Vein endothelial cell (primary cell): ENCODE measurements around the gene KRTAP10-10. TPM values are rescaled to one million over a fixed set of nuclear protein-coding genes. Genes with fewer than 3 reads are reported as not detected.

Experiments used
- small RNA-seq: library from RNA; depleted of rRNA; stranded (forward); fragments of <200 nt; gene quantifications from one replicate; pipeline ENCODE3, GENCODE V24; 2012
- total RNA-seq: library from RNA; depleted of rRNA; stranded (reverse); fragments of >200 nt; gene quantifications from 2 replicates; pipeline ENCODE4 v1.2.3, GENCODE V29; 2012

KRTAP10-10 gene, protein sequence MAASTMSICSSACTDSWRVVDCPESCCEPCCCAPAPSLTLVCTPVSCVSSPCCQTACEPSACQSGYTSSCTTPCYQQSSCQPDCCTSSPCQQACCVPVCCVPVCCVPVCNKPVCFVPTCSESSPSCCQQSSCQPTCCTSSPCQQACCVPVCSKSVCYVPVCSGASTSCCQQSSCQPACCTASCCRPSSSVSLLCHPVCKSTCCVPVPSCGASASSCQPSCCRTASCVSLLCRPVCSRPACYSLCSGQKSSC
- total RNA-seq: not detected in 2 replicates

DNA sequence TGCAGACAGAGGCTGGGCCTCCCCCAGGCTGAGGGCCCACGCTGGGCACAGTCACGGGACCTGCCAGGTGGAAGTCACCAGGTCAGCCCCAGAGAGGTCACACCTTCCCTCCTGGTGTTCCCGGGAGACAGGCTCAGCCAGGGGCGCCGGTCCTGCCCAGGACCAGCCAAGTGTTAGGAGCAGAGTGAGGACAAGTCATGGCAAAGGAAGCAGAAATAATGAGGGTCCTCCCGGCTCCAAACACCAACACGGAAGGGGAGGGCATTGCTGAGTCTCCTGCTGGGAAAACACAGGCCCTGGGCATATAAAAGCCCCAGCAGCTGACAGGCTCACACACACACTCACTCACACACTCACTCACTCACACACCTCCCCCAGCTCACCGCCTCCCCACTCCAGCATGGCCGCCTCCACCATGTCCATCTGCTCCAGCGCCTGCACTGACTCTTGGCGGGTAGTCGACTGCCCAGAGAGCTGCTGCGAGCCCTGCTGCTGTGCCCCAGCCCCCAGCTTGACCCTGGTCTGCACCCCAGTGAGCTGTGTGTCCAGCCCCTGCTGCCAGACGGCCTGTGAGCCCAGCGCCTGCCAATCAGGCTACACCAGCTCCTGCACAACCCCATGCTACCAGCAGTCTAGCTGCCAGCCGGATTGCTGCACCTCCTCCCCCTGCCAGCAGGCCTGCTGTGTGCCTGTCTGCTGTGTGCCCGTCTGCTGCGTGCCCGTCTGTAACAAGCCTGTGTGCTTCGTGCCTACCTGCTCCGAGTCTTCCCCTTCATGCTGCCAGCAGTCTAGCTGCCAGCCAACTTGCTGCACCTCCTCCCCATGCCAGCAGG, at the start of gene KRTAP10-10:
Gene KRTAP10-10, plus strand, starts transcription at position 339 of the 833 bp plus-strand sequence. Its CDS starts 62 bp downstream, at position 401.

DNA sequence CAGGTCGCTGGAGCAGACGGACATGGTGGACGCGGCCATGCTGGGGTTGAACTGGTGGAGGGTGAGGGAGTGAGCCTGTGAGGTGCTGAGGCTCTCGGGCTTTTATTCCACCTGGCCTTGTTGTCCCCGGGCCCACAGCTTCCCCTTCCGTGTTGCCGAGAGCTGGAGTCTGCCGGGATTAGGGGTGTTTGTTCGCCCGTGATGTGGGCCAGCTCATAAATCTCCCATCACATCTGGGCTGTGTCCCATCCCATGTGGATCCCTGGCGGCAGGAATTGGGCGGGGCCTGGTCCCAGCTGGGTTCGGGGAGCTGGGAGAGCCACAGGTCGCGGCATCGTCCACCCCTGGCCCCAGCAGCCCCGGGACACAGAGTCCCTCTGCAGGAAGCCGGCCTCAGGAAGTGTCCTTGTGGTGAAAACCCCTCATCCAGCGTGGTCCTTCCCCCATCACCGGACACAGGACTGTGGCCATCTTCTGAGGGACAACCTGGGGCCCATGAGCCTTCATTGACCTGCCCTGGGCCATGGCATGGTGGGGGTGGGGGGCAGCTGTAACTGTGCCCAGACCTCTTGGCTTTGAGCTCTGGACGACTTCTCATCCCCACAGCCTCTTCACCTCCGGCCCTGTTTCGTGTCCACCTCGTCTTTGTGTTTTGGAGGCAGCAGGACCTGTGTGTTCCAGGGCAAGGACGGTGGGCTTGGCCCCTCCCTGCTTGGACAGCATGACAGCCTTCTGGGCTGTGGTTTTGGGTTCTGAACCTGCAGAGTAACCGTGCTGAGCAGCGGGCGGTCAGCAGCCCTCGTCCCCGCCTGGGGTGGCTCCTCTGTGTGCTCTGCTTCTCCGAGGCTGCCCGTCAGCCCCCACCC, 44.5 kb upstream of the KRTAP10-10 start, which contains the start of gene KRTAP10-6:
Gene KRTAP10-6, minus strand, starts transcription at position 60 of the 866 bp plus-strand sequence. Its CDS starts 21 bp downstream, at position 39.

DNA sequence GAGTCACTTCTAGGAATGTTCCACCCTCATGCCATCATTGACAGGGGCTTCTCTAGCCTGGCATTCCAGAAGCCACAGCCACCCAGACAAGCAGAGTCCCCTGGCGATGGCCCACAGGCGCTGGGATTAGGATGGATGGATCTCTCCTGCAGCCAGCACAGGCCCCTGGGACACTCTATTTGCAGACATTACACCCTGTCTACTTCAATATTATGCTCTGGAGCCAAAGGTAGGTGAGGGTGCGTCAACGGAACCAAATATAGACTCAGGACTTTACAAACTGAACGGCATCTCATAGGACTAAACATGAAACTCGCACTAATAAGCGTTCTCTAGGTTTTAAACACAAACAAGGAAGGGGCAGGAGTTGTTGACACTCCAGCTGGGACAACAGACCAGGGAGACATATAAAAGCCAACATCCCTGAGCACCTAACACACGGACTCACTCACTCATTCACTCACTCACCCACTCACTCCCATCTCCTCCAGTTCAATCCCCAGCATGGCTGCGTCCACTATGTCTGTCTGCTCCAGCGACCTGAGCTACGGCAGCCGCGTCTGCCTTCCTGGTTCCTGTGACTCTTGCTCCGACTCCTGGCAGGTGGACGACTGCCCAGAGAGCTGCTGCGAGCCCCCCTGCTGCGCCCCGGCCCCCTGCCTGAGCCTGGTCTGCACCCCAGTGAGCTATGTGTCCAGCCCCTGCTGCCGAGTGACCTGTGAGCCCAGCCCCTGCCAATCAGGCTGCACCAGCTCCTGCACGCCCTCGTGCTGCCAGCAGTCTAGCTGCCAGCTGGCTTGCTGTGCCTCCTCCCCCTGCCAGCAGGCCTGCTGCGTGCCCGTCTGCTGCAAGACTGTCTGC, 36.8 kb upstream of the KRTAP10-10 start, which contains the start of gene KRTAP10-7:
Gene KRTAP10-7, plus strand, starts transcription at position 480 of the 861 bp plus-strand sequence. Its CDS starts 25 bp downstream, at position 505.

DNA sequence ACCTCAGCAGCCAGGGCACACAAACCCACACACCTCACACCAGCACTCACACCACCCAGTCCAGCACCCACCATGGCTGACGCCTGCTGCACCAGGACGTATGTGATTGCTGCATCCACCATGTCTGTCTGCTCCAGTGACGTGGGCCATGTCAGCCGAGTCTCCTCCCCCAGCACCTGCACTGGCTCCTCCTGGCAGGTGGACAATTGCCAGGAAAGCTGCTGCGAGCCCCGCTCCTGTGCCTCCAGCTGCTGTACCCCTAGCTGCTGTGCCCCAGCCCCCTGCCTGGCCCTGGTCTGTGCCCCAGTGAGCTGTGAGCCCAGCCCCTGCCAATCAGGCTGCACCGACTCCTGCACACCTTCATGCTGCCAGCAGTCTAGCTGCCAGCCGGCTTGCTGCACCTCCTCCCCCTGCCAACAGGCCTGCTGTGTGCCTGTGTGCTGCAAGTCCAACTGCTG, 25.1 kb upstream of the KRTAP10-10 start, which contains the start of gene KRTAP10-8:
Gene KRTAP10-8, plus strand, starts transcription at position 51 of the 458 bp plus-strand sequence. Its CDS starts 22 bp downstream, at position 73.

DNA sequence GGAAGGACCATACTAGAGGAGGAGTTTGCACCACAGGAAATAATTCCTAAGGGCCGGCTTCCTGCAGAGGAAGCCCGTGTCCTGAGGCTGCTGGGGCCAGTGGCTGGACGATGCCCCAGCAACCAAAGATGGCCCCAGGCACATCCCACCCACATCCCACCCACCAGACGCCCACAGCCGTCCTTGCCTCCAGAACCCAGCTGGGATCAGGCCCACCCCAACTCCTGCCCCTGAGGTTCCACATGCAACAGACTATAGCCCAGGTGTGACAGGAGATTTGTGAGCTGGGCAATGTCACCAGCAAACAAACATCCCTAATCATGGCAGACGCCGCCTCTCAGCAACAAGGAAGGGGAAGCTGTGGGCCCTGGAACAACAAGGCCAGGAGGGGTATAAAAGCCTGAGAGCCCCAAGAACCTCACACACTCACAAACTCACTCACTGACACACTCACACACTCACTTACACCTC, 10.4 kb upstream of the KRTAP10-10 start, which contains the start of gene KRTAP10-9:
Gene KRTAP10-9, plus strand, starts transcription at position 421 of the 471 bp plus-strand sequence. CDS start 79 bp downstream, outside the sequence.

DNA sequence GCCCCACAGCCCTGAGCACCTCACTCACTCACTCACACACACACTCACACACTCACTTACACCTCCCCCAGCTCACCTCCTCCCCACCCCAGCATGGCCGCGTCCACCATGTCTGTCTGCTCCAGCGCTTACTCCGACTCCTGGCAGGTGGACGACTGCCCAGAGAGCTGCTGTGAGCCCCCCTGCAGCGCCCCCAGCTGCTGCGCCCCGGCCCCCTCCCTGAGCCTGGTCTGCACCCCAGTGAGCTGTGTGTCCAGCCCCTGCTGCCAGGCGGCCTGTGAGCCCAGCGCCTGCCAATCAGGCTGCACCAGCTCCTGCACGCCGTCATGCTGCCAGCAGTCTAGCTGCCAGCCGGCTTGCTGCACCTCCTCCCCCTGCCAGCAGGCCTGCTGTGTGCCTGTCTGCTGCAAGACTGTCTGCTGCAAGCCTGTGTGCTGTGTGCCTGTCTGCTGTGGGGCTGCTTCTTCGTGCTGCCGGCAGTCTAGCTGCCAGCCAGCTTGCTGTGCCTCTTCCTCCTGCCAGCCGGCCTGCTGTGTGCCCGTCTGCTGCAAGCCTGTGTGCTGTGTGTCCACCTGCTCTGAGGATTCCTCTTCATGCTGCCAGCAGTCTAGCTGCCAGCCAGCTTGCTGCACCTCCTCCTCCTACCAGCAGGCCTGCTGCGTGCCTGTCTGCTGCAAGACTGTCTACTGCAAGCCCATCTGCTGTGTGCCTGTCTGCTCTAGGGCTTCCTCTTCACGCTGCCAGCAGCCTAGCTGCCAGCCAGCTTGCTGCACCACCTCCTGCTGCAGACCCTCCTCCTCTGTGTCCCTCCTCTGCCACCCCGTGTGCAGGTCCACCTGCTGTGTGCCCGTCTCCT, 9.4 kb downstream of the KRTAP10-10 start, which contains the start of gene KRTAP10-11:
Gene KRTAP10-11, plus strand, starts transcription at position 49 of the 856 bp plus-strand sequence. Its CDS starts 45 bp downstream, at position 94.

DNA sequence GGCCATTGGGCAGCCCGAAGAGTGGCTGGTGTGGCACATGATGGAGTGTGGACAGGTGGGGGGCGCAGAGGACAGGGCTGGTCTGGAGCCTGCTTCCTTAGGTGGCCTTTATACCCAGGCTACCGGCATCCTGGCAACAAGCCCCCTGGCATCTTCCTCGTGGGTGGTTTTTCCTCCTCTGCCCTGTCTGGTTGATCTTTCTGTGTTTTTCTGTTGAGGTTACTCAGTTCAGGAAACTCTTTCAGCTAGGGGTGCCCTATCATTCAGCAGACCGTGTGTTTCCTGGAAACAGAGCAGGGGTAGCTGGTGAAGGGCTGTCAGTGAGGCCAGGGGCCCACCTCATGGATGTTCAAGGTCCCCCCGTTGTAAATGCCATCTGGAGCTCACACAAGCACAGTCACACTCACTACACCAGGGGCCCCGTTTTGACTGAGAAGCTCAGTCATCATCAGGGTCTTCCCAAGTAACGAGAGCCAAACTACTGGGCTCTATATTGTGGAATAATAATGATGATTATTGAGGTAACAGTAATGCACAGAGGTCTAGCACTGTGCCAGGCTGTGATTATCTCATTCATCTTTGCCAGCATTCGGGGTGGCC, 17.5 kb downstream of the KRTAP10-10 start, which contains the start of gene KRTAP12-4:
Gene KRTAP12-4, minus strand, starts transcription at position 84 of the 600 bp plus-strand sequence. Its CDS starts 45 bp downstream, at position 39.

DNA sequence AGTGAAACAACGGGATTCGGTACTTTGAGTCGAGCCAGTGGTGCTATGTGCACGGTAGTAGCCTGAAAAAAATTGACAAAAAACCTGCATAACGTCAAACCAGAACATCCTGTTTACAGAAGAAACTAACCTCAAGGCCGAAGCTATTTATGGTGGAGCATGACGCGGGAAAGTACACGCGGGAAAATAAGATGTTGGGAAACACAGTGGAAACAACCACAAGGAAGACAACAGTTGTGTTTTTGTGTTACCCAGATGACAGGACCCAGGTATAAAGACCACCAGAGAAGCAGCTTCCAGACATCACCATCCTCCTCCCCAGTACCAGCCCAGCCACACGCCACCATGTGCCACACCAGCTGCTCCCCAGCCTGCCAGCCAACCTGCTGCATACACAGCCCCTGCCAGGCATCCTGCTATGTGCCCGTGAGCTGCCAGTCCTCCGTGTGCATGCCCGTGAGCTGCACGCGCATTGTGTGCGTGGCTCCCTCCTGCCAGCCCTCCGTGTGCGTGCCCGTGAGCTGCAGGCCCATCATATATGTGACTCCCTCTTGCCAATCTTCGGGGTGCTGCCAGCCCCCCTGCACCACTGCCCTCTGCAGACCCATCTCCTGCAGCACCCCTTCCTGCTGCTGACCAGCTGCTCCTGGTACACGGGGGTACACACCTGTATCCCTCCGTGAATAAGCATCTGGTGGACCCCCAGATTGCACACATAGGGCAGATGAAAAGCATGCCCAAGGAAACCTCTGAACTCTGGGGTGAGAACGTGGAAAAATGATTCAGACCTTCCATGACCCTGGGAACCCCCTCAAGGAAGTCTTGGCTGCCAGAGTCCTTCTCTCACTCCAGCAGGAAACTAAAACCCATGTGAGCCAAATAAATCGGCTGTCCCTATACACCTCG, 20.7 kb downstream of the KRTAP10-10 start, which contains the start of gene KRTAP12-3:
Gene KRTAP12-3, plus strand, starts transcription at position 298 of the 906 bp plus-strand sequence. Its CDS starts 48 bp downstream, at position 346.

DNA sequence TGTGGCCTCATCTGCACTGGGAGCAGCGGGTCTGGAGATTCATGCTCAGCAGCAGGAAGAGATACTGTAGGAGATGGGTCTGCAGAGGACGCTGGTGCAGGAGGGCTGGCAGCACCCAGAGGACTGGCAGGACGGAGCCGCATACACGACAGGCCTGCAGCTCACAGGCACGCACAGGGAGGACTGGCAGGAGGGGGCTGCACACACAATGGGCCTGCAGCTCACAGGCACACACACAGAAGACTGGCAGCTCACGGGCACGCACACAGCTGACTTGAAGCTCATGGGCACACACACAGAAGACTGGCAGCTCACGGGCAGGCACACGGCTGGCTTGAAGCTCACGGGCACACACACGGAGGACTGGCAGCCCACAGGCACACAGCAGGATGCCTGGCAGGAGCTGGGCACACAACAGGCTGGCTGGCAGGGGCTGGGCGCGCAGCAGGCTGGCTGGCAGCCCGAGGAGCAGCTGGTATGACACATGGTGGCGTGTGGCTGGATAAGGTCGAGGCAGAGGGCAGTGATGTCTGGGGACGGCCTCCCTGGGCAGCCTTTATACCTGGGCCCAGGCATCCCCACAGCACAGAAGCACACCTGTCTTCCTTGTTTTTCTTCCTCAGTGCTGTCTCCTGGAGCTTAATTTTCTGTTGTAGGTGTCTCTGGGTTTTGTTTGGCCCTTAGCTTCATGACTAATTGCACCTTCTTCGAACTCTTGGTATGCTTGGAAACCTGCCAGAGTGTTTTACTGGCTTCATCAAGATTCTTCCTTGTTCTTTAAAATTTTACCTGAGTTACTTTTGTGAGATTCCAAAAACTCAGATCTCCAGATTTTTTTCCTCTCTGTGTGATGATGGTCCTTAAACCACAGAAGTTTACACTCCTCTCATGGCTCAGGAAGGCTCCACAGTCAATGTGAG, 29.5 kb downstream of the KRTAP10-10 start, which contains the start of gene KRTAP12-2:
Gene KRTAP12-2, minus strand, starts transcription at position 527 of the 920 bp plus-strand sequence. Its CDS starts 41 bp downstream, at position 486.

DNA sequence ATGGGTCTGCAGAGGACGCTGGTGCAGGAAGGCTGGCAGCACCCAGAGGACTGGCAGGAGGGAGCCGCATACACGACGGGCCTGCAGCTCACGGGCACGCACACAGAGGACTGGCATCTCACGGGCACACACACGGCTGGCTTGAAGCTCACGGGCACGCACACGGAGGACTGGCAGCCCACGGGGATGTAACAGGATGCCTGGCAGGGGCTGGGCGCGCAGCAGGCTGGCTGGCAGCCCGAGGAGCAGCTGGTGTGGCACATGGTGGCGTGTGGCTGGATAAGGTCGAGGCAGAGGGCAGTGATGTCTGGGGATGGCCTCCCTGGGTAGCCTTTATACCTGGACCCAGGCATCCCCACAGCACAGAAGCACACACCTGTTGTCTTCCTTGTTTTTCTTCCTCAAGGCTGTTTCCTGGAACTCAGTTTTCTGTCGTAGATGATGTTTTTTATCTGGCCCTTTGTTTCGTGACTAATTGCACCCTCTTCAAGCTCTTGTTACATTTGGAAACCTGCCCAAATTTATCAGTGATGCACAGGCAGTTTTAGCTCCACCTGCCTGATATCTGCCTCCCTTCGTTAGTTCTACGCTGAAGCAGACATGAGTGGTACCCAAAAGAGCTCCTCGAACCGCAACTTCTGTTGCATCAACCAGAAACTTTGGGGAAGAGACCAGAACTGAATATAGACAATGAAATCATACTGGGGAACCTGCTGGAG, 44.9 kb downstream of the KRTAP10-10 start, which contains the start of gene KRTAP12-1:
Gene KRTAP12-1, minus strand, starts transcription at position 303 of the 719 bp plus-strand sequence. Its CDS starts 40 bp downstream, at position 263.

Small RNA genes within 50 kb of the gene (small RNA-seq; reads per million reads assigned to genes)
- not detected for gene KRTAP12-6P

Other genes starting within 250 kb of the KRTAP10-10 start
- gene LRRC3, start 181.8 kb upstream of the KRTAP10-10 start, total RNA-seq: 2.3 and 3.2 TPM in 2 replicates
- not detected in 2 replicates for gene KRTAP10-1, start 97.2 kb upstream of the KRTAP10-10 start, total RNA-seq
- not detected in 2 replicates for gene KRTAP10-2, start 85.9 kb upstream of the KRTAP10-10 start, total RNA-seq
- gene KRTAP10-3, start 78.6 kb upstream of the KRTAP10-10 start, total RNA-seq: not detected in 2 replicates
- not detected in 2 replicates for gene KRTAP10-4, start 63.6 kb upstream of the KRTAP10-10 start, total RNA-seq
- not detected in 2 replicates for gene KRTAP10-5, start 56.8 kb upstream of the KRTAP10-10 start, total RNA-seq
- gene KRTAP10-6, start 44.9 kb upstream of the KRTAP10-10 start, total RNA-seq: not detected in 2 replicates
- gene KRTAP10-7, start 36.8 kb upstream of the KRTAP10-10 start, total RNA-seq: not detected in 2 replicates
- not detected in 2 replicates for gene KRTAP10-8, start 25.3 kb upstream of the KRTAP10-10 start, total RNA-seq
- gene KRTAP10-9, start 10.3 kb upstream of the KRTAP10-10 start, total RNA-seq: not detected in 2 replicates
- gene KRTAP10-11, start 9.1 kb downstream of the KRTAP10-10 start, total RNA-seq: not detected in 2 replicates
- not detected in 2 replicates for gene KRTAP12-4, start 17.3 kb downstream of the KRTAP10-10 start, total RNA-seq
- gene KRTAP12-3, start 20.6 kb downstream of the KRTAP10-10 start, total RNA-seq: not detected in 2 replicates
- not detected in 2 replicates for gene KRTAP12-2, start 29.6 kb downstream of the KRTAP10-10 start, total RNA-seq
- not detected in 2 replicates for gene KRTAP12-1, start 44.8 kb downstream of the KRTAP10-10 start, total RNA-seq
- not detected in 2 replicates for gene KRTAP10-12, start 59.8 kb downstream of the KRTAP10-10 start, total RNA-seq
- gene TSPEAR, start 74.2 kb downstream of the KRTAP10-10 start, total RNA-seq: not detected in 2 replicates
- 105 and 121 TPM in 2 replicates for gene UBE2G2, start 164.5 kb downstream of the KRTAP10-10 start, total RNA-seq
- gene SUMO3, start 180.7 kb downstream of the KRTAP10-10 start, total RNA-seq: 96.0 and 96.6 TPM in 2 replicates
- gene PTTG1IP, start 236.3 kb downstream of the KRTAP10-10 start, total RNA-seq: 382 and 467 TPM in 2 replicates